Liver (tissue), 9 donors: ENCODE measurements around the gene MYH11. TPM values are rescaled to one million over a fixed set of nuclear protein-coding genes. Genes with fewer than 3 reads are reported as not detected.

Source experiments
- DNase-seq: peaks from one replicate; pipeline ENCODE4 v3.0.0-alpha.2; 2017; ENCODE audit warnings: low spot score
- H3K27ac ChIP-seq, 2 donors: one replicate each; pipeline ENCODE4 v1.7.0; 2013; ENCODE audit warnings: inconsistent platforms in 2 of 2, low read length in 2 of 2, control low read depth in 1 of 2, low read depth in 1 of 2, mild to moderate bottlenecking in 1 of 2
- H3K27me3 ChIP-seq, 4 donors: one replicate each; pipeline versions ENCODE4 v1.6.1 to v1.7.0; 2013; ENCODE audit warnings: low read length in 3 of 4, inconsistent platforms in 1 of 4, mild to moderate bottlenecking in 1 of 4, moderate library complexity in 1 of 4; ENCODE audit not compliant: control insufficient read depth in 4 of 4, insufficient read depth in 4 of 4
- H3K36me3 ChIP-seq, 4 donors: one replicate each; pipeline versions ENCODE4 v1.6.1 to v1.7.0; 2013; ENCODE audit warnings: low read length in 3 of 4, mild to moderate bottlenecking in 3 of 4, low read depth in 1 of 4, moderate library complexity in 1 of 4; ENCODE audit not compliant: control insufficient read depth in 4 of 4, insufficient read depth in 3 of 4
- H3K4me1 ChIP-seq, 4 donors: one replicate each; pipeline versions ENCODE4 v1.6.1 to v1.7.0; 2013; ENCODE audit warnings: low read length in 3 of 4, mild to moderate bottlenecking in 3 of 4, moderate library complexity in 1 of 4; ENCODE audit not compliant: control insufficient read depth in 4 of 4, insufficient read depth in 4 of 4
- H3K4me3 ChIP-seq, 3 donors: one replicate each; pipeline versions ENCODE4 v1.6.1 to v1.7.0; 2013; ENCODE audit warnings: low read length in 3 of 3, control low read depth in 1 of 3, low read depth in 1 of 3, mild to moderate bottlenecking in 1 of 3
- H3K9ac ChIP-seq, 2 donors: one replicate each; pipeline ENCODE4 v1.7.0; 2013; ENCODE audit warnings: low read length in 2 of 2, mild to moderate bottlenecking in 2 of 2, moderate library complexity in 2 of 2, control low read depth in 1 of 2, low read depth in 1 of 2
- H3K9me3 ChIP-seq, 4 donors: one replicate each; pipeline versions ENCODE4 v1.6.1 to v1.7.0; 2013; ENCODE audit warnings: low read length in 3 of 4; ENCODE audit not compliant: control insufficient read depth in 4 of 4
- ATF3 ChIP-seq: IDR thresholded peaks from 2 replicates; pipeline ENCODE4 v1.6.1; 2016; ENCODE audit warnings: antibody characterized with exemption
- FOXA1 ChIP-seq: IDR thresholded peaks from 2 replicates; pipeline ENCODE4 v1.6.1; 2016; ENCODE audit warnings: antibody characterized with exemption
- GABPA ChIP-seq, 2 donors: IDR thresholded peaks in 1 of 2; conservative IDR thresholded peaks in 1 of 2; 2 replicates each; pipeline ENCODE4 v1.6.1; 2016; ENCODE audit warnings: antibody characterized with exemption in 2 of 2, mild to moderate bottlenecking in 1 of 2, moderate library complexity in 1 of 2
- HNF4A ChIP-seq, 2 donors: conservative IDR thresholded peaks; 2 replicates each; pipeline ENCODE4 v1.6.1; 2016; ENCODE audit warnings: antibody characterized with exemption in 2 of 2, mild to moderate bottlenecking in 2 of 2
- YY1 ChIP-seq: IDR thresholded peaks from 2 replicates; pipeline ENCODE4 v1.6.1; 2016; ENCODE audit warnings: antibody characterized with exemption, mild to moderate bottlenecking
- WGBS: extraction: QIAGEN DNeasy Blood & Tissue Kit; methylation state at CpG from one replicate; pipeline ENCODE4 v1.1.7; 2013; 5-methylcytosine and 5-hydroxymethylcytosine counted together
- polyA plus RNA-seq, 2 donors: library from polyadenylated mRNA; stranded (reverse) in 1 of 2; unstranded in 1 of 2; fragments of 200-250 nt in 1 of 2; fragments of >200 nt in 1 of 2; fragmentation: Nextera tagmentation in 1 of 2; extraction: Ambion mirVana in 1 of 2; gene quantifications; one replicate each; pipeline versions ENCODE4 v1.2.1 to v1.2.3, GENCODE V29; 2013 to 2015
- total RNA-seq, 2 donors: library from RNA; depleted of rRNA; stranded (reverse); fragments of >200 nt; gene quantifications; one replicate each; pipeline ENCODE4 v1.2.3, GENCODE V29; 2014
- TF ChIP-seq, protein P1 (sequence below): IDR thresholded peaks from 2 replicates; pipeline ENCODE4 v1.6.1; 2016; ENCODE audit warnings: antibody characterized with exemption
- TF ChIP-seq, protein P2 (sequence below): fragments of 150-350 bp; IDR thresholded peaks from 2 replicates; pipeline ENCODE4 v1.5.1; 2017; ENCODE audit warnings: improper control_type of control experiment, low read depth, low read length; ENCODE audit not compliant: missing input control
- TF ChIP-seq, protein P3 (sequence below): IDR thresholded peaks from 2 replicates; pipeline ENCODE4 v1.6.1; 2016; ENCODE audit warnings: antibody characterized with exemption, mild to moderate bottlenecking
- donor health status: healthy.
- donor health status: healthy.
- donor health status: healthy.
- donor health status: healthy.
- donor health status: healthy.

Gene MYH11
- total and polyA plus RNA-seq, 4 donors: 0.51 to 33.7 (median 4.0) TPM

DNA sequence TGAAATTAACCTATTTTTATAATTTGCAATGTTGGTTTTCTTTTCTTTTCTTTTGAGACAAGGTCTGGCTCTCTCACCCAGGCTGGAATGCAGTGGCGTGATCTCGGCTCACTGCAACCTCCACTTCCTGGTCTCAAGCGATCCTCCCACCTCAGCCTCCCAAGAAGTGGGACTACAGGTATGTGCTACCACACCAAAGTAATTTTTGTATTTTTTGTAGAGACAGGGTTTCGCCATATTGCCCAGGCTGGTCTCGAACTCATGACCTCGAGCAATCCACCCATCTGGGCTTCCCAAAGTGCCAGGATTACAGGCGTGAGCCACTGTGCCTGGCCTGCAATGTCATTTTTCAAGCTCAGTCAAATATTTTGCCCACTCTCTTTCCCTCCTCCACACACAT, 36.0 kb downstream of the MYH11 start:
- WGBS: 85% methylated on average over 7 of the region's 7 CpGs
- Histone ChIP-seq H3K27me3 (no peaks in the 10 kb centered on the region), H3K27ac (no peak overlapping the region), H3K4me3 (no peak overlapping the region), H3K4me1 (no peaks in the 10 kb centered on the region), H3K9ac (no peak overlapping the region), H3K36me3 (no peaks in the 10 kb centered on the region), H3K9me3 (peaks cover 2 to 6% (median 4%) of the 10 kb centered on the region in 4 donors)
- DNase-seq: no peak
- TF ChIP-seq HNF4A (conservative IDR thresholded peaks at IDR 0.05) (no peak), YY1 (no peak), FOXA1 (no peak)
- TF ChIP-seq, protein P1, sequence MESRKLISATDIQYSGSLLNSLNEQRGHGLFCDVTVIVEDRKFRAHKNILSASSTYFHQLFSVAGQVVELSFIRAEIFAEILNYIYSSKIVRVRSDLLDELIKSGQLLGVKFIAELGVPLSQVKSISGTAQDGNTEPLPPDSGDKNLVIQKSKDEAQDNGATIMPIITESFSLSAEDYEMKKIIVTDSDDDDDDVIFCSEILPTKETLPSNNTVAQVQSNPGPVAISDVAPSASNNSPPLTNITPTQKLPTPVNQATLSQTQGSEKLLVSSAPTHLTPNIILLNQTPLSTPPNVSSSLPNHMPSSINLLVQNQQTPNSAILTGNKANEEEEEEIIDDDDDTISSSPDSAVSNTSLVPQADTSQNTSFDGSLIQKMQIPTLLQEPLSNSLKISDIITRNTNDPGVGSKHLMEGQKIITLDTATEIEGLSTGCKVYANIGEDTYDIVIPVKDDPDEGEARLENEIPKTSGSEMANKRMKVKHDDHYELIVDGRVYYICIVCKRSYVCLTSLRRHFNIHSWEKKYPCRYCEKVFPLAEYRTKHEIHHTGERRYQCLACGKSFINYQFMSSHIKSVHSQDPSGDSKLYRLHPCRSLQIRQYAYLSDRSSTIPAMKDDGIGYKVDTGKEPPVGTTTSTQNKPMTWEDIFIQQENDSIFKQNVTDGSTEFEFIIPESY: no peak
- TF ChIP-seq, protein P2, sequence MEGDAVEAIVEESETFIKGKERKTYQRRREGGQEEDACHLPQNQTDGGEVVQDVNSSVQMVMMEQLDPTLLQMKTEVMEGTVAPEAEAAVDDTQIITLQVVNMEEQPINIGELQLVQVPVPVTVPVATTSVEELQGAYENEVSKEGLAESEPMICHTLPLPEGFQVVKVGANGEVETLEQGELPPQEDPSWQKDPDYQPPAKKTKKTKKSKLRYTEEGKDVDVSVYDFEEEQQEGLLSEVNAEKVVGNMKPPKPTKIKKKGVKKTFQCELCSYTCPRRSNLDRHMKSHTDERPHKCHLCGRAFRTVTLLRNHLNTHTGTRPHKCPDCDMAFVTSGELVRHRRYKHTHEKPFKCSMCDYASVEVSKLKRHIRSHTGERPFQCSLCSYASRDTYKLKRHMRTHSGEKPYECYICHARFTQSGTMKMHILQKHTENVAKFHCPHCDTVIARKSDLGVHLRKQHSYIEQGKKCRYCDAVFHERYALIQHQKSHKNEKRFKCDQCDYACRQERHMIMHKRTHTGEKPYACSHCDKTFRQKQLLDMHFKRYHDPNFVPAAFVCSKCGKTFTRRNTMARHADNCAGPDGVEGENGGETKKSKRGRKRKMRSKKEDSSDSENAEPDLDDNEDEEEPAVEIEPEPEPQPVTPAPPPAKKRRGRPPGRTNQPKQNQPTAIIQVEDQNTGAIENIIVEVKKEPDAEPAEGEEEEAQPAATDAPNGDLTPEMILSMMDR: no peak

DNA sequence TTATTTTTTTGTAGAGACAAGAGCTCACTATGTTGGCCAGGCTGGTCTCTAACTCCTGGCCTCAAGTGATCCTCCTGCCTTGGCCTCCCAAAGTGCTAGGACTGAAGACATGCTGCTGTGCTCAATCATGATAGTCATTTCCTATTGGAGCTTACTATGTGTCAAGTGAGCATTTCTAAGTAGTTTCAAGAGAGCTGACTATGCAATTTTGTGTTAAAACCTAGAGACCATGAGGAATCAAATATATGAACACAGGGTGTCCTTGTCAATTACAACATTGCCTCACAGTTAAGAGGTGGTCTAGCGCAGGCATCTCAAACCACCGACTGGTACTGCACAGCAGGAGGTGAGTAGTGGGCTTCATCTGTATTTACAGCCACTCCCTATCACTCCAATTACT, 37.8 kb downstream of the MYH11 start:
- Histone ChIP-seq H3K9me3 (peaks cover 2 to 10% (median 6%) of the 10 kb centered on the region in 4 donors), H3K27ac (no peak overlapping the region), H3K36me3 (no peaks in the 10 kb centered on the region), H3K4me3 (no peak overlapping the region), H3K4me1 (no peaks in the 10 kb centered on the region), H3K27me3 (no peaks in the 10 kb centered on the region), H3K9ac (no peak overlapping the region)
- TF ChIP-seq FOXA1: no peak
- no peak for TF ChIP-seq ATF3
- TF ChIP-seq, protein P3, sequence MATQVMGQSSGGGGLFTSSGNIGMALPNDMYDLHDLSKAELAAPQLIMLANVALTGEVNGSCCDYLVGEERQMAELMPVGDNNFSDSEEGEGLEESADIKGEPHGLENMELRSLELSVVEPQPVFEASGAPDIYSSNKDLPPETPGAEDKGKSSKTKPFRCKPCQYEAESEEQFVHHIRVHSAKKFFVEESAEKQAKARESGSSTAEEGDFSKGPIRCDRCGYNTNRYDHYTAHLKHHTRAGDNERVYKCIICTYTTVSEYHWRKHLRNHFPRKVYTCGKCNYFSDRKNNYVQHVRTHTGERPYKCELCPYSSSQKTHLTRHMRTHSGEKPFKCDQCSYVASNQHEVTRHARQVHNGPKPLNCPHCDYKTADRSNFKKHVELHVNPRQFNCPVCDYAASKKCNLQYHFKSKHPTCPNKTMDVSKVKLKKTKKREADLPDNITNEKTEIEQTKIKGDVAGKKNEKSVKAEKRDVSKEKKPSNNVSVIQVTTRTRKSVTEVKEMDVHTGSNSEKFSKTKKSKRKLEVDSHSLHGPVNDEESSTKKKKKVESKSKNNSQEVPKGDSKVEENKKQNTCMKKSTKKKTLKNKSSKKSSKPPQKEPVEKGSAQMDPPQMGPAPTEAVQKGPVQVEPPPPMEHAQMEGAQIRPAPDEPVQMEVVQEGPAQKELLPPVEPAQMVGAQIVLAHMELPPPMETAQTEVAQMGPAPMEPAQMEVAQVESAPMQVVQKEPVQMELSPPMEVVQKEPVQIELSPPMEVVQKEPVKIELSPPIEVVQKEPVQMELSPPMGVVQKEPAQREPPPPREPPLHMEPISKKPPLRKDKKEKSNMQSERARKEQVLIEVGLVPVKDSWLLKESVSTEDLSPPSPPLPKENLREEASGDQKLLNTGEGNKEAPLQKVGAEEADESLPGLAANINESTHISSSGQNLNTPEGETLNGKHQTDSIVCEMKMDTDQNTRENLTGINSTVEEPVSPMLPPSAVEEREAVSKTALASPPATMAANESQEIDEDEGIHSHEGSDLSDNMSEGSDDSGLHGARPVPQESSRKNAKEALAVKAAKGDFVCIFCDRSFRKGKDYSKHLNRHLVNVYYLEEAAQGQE: no peak
- TF ChIP-seq, protein P1: no peak
- no peak for TF ChIP-seq HNF4A (conservative IDR thresholded peaks at IDR 0.05)
- no peak for TF ChIP-seq GABPA (IDR thresholded peaks at IDR 0.05 in 1 of 2, conservative IDR thresholded peaks at IDR 0.05 in 1 of 2)
- DNase-seq: no peak
- WGBS: 91% methylated on average over 2 of the region's 2 CpGs
